ENCODE results near the gene TNPO2.

DNA sequence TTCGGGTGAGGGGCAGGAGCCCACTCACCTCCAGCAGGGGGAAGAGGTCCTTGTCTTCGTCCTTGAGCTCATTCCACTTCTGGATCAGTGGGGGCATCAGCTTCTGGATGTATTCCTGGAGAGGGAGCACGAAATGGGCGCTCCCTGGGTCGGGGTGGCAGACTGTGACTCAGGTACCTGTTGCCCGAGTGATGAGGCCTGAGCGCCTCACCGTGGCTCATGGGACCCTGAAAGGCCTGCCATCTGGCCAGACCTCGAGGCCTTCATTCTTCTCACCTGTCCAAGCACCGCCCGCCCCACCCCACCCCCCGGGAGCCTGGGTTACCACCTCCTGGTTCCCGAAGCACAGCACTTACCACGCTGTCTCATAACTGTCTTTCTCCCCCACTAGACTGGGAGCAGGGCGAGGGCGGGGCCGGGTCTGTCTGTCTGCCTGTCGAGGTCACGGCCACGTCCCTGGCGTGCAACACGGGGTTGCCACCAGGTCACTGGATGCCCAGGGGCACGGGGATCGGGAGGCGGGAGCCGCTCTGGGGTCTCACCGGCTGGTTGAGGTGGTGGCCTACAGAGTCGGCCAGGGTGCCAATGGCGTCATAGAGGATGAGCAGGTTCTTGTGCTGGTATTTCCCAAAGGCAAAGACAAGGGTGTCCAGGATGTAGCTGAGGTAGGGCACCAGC lies 17.9 kb downstream of the TNPO2 start:
- TF ChIP-seq, protein P1, sequence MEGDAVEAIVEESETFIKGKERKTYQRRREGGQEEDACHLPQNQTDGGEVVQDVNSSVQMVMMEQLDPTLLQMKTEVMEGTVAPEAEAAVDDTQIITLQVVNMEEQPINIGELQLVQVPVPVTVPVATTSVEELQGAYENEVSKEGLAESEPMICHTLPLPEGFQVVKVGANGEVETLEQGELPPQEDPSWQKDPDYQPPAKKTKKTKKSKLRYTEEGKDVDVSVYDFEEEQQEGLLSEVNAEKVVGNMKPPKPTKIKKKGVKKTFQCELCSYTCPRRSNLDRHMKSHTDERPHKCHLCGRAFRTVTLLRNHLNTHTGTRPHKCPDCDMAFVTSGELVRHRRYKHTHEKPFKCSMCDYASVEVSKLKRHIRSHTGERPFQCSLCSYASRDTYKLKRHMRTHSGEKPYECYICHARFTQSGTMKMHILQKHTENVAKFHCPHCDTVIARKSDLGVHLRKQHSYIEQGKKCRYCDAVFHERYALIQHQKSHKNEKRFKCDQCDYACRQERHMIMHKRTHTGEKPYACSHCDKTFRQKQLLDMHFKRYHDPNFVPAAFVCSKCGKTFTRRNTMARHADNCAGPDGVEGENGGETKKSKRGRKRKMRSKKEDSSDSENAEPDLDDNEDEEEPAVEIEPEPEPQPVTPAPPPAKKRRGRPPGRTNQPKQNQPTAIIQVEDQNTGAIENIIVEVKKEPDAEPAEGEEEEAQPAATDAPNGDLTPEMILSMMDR (conservative IDR thresholded peaks at IDR 0.05 in 1 of 2, IDR thresholded peaks at IDR 0.05 in 1 of 2; ENCODE audit: low read depth in 1 of 2, low read length in 2 of 2) = no peak
- TF ChIP-seq EZH2 (IDR thresholded peaks at IDR 0.05; ENCODE audit: low read length, missing control alignments) = no peak
